ENCODE measurements around the gene PEX11A. TPM values are rescaled to one million over a fixed set of nuclear protein-coding genes. Genes with fewer than 3 reads are reported as not detected.

PEX11A gene
- total RNA-seq, 1 experiment from 2014 or later: 1.3 TPM

GRCh38 chr15:89723031-89723430 is 32.5 kb upstream of the PEX11A start:
- Histone ChIP-seq H2AFZ (ENCODE audit: low read length) (no peak overlapping the region), H4K5ac (ENCODE audit: insufficient read length, low read depth, low read length) (no peak overlapping the region), H3K9ac (ENCODE audit: extremely low read depth, insufficient read length, low read length) (no peak overlapping the region), H3K56ac (ENCODE audit: insufficient read length, low read depth, low read length) (no peak overlapping the region), H2BK15ac (ENCODE audit: low read depth, low read length) (no peak overlapping the region), H2BK5ac (ENCODE audit: insufficient read length, low read length) (no peak overlapping the region), H2BK120ac (ENCODE audit: low read depth, low read length, poor library complexity, severe bottlenecking) (no peak overlapping the region), H4K91ac (ENCODE audit: insufficient read length, low read depth, low read length) (no peak overlapping the region), H2AK5ac (ENCODE audit: insufficient read length, low read length) (no peak overlapping the region), H3K14ac (ENCODE audit: insufficient read depth, low read length) (no peak overlapping the region), H3K79me2 (ENCODE audit: insufficient read depth, low read length) (no peaks in the 10 kb centered on the region), H3K27me3 (ENCODE audit: insufficient read depth, low read length) (no peaks in the 10 kb centered on the region; the same call in 1 of the 2 replicates), H3K79me1 (ENCODE audit: insufficient read depth, low read depth, low read length, poor library complexity, severe bottlenecking) (no peaks in the 10 kb centered on the region), H3K4ac (ENCODE audit: low read depth, low read length) (no peak overlapping the region), H4K8ac (replicated peaks; ENCODE audit: insufficient read length, low read depth, low read length) (no peak overlapping the region), H2BK12ac (ENCODE audit: insufficient read length, low read depth, low read length) (no peak overlapping the region), H3K4me2 (ENCODE audit: insufficient read depth, insufficient read length, low read length) (no peak overlapping the region), H3K27ac (ENCODE audit: insufficient read length, low read depth, low read length) (no peak overlapping the region), H3K23ac (ENCODE audit: insufficient read length, low read depth, low read length) (no peak overlapping the region), H3K4me1 (ENCODE audit: insufficient read depth, low read length) (no peaks in the 10 kb centered on the region), H3K23me2 (ENCODE audit: insufficient read length, low read depth, low read length, poor library complexity, severe bottlenecking) (no peaks in the 10 kb centered on the region), H2BK20ac (ENCODE audit: low read depth, low read length, poor library complexity, severe bottlenecking) (no peak overlapping the region), H3K9me3 (ENCODE audit: control insufficient read depth, low read depth, low read length) (no peaks in the 10 kb centered on the region), H3K18ac (ENCODE audit: insufficient read length, low read depth, low read length) (no peak overlapping the region), H3T11ph (ENCODE audit: low read length) (no peak overlapping the region), H4K20me1 (ENCODE audit: control insufficient read depth, insufficient read depth, insufficient read length) (no peaks in the 10 kb centered on the region)
- H3K27me3 Mint-ChIP-seq (ENCODE audit: low read depth): peaks cover 18% of the 10 kb centered on the region
- no peak overlapping the region for H3K27ac Mint-ChIP-seq
- H3K4me3 Mint-ChIP-seq: no peak overlapping the region
- no peaks in the 10 kb centered on the region for H3K4me1 Mint-ChIP-seq
- peaks cover 3% of the 10 kb centered on the region in 2 experiments; a peak in 4 of 5 replicates for H3K9me3 Mint-ChIP-seq
- no CpG with 5 or more reads among the region's 3 CpGs for WGBS (ENCODE audit: extremely low coverage, insufficient read length, low lambda C conversion rate)
- H3K36me3 Mint-ChIP-seq (ENCODE audit: insufficient read depth in 1 of 3, low read depth in 3 of 3): no peaks in the 10 kb centered on the region
- no peak for DNase-seq
- TF ChIP-seq, protein P1, sequence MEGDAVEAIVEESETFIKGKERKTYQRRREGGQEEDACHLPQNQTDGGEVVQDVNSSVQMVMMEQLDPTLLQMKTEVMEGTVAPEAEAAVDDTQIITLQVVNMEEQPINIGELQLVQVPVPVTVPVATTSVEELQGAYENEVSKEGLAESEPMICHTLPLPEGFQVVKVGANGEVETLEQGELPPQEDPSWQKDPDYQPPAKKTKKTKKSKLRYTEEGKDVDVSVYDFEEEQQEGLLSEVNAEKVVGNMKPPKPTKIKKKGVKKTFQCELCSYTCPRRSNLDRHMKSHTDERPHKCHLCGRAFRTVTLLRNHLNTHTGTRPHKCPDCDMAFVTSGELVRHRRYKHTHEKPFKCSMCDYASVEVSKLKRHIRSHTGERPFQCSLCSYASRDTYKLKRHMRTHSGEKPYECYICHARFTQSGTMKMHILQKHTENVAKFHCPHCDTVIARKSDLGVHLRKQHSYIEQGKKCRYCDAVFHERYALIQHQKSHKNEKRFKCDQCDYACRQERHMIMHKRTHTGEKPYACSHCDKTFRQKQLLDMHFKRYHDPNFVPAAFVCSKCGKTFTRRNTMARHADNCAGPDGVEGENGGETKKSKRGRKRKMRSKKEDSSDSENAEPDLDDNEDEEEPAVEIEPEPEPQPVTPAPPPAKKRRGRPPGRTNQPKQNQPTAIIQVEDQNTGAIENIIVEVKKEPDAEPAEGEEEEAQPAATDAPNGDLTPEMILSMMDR (conservative IDR thresholded peaks at IDR 0.05): no peak

All from H9 (cell line).